HEK293 (cell line): Measurements from ENCODE around the gene CRYBG2.

Experiments used
- CTCF ChIA-PET: fragments of 350-600 bp; formaldehyde crosslinking; extraction: SDS; loops from one replicate; lab custom pipeline; 2021; ENCODE audit warnings: antibody characterized with exemption; lab: Yijun Ruan, JAX
- POLR2A ChIA-PET: fragments of 300-600 bp; formaldehyde crosslinking; extraction: SDS; loops from one replicate; lab custom pipeline; 2020; ENCODE audit warnings: antibody characterized with exemption, inconsistent platforms; lab: Yijun Ruan, JAX
- H3K27ac ChIP-seq: fragments of 200-500 bp; sonication (Bioruptor generic); 2 replicates; pipeline ENCODE4 v1.5.1; 2014; ENCODE audit warnings: low read depth, low read length, control low read depth, inconsistent platforms; ENCODE audit errors: extremely low read depth
- H3K36me3 ChIP-seq, 2 experiments: fragments of 200-500 bp in 1 of 2; sonication (Bioruptor generic) in 1 of 2; 1 replicate in 1 of 2; 2 replicates in 1 of 2; pipeline ENCODE4 v1.5.1; 2014 to 2017; ENCODE audit warnings: inconsistent platforms in 2 of 2, low read length in 2 of 2; ENCODE audit not compliant: control insufficient read depth in 2 of 2, insufficient read depth in 1 of 2
- H3K4me1 ChIP-seq: fragments of 200-500 bp; sonication (Bioruptor generic); 2 replicates; pipeline ENCODE4 v1.5.1; 2014; ENCODE audit warnings: mild to moderate bottlenecking, low read length, inconsistent platforms; ENCODE audit not compliant: control insufficient read depth, insufficient read depth
- H3K4me3 ChIP-seq: 2 replicates; pipeline ENCODE4 v1.5.1; 2011; ENCODE audit warnings: low read depth, mild to moderate bottlenecking, control low read depth, low read length, moderate library complexity
- H3K9me3 ChIP-seq: fragments of 200-500 bp; sonication (Bioruptor generic); 2 replicates; pipeline ENCODE4 v1.5.1; 2014; ENCODE audit warnings: low read depth, low read length, inconsistent platforms; ENCODE audit not compliant: control insufficient read depth, insufficient read depth
- HOXA7 ChIP-seq: sonication (generic); formaldehyde crosslinking; IDR thresholded peaks from 2 replicates; pipeline ENCODE4 v1.8.1; 2022; ENCODE audit warnings: missing genetic modification reagents, borderline replicate concordance
- TRIM28 ChIP-seq: IDR thresholded peaks from 2 replicates; pipeline ENCODE4 v1.6.1; 2011; ENCODE audit warnings: low read length, control low read depth, borderline replicate concordance
- WT1 ChIP-seq: fragments of 450-650 bp; formaldehyde crosslinking; IDR thresholded peaks from 2 replicates; pipeline ENCODE4 v1.5.1; 2016; ENCODE audit warnings: missing biosample characterization, missing genetic modification characterization
- ZBTB20 ChIP-seq: fragments of 450-650 bp; formaldehyde crosslinking; IDR thresholded peaks from 2 replicates; pipeline ENCODE4 v1.5.1; 2016; ENCODE audit warnings: missing biosample characterization, missing genetic modification characterization
- ZBTB21 ChIP-seq: fragments of 450-650 bp; formaldehyde crosslinking; IDR thresholded peaks from 2 replicates; pipeline ENCODE4 v1.5.1; 2017; ENCODE audit warnings: missing biosample characterization, missing genetic modification characterization
- ZNF239 ChIP-seq: fragments of 450-650 bp; formaldehyde crosslinking; IDR thresholded peaks from 2 replicates; pipeline ENCODE4 v1.5.1; 2016; ENCODE audit warnings: missing biosample characterization, missing genetic modification characterization
- ZNF24 ChIP-seq: fragments of 450-650 bp; formaldehyde crosslinking; IDR thresholded peaks from 2 replicates; pipeline ENCODE4 v1.5.1; 2016; ENCODE audit warnings: missing biosample characterization, missing genetic modification characterization
- ZNF529 ChIP-seq: fragments of 450-650 bp; formaldehyde crosslinking; IDR thresholded peaks from 2 replicates; pipeline ENCODE4 v1.5.1; 2017; ENCODE audit warnings: missing genetic modification characterization, missing biosample characterization; ENCODE audit not compliant: insufficient replicate concordance
- ZNF549 ChIP-seq: fragments of 450-650 bp; IDR thresholded peaks from 2 replicates; pipeline ENCODE4 v1.5.1; 2018; ENCODE audit warnings: missing biosample characterization, missing genetic modification characterization, mild to moderate bottlenecking, inconsistent platforms, moderate library complexity
- ZNF596 ChIP-seq: fragments of 450-650 bp; IDR thresholded peaks from 2 replicates; pipeline ENCODE4 v1.5.0; 2018; ENCODE audit warnings: missing biosample characterization, mild to moderate bottlenecking, missing genetic modification characterization, moderate library complexity
- ZNF654 ChIP-seq: fragments of 450-650 bp; formaldehyde crosslinking; IDR thresholded peaks from 2 replicates; pipeline ENCODE4 v1.5.1; 2016; ENCODE audit warnings: low read depth, missing biosample characterization, missing genetic modification characterization
- ZNF670 ChIP-seq: fragments of 450-650 bp; formaldehyde crosslinking; IDR thresholded peaks from 2 replicates; pipeline ENCODE4 v1.5.1; 2016; ENCODE audit warnings: missing biosample characterization, missing genetic modification characterization, low read depth
- ZXDB ChIP-seq: fragments of 450-650 bp; formaldehyde crosslinking; IDR thresholded peaks from 2 replicates; pipeline ENCODE4 v1.5.1; 2016; ENCODE audit warnings: missing biosample characterization, missing genetic modification characterization
- TF ChIP-seq, protein P1 (sequence below): fragments of 450-650 bp; formaldehyde crosslinking; IDR thresholded peaks from 2 replicates; pipeline ENCODE4 v1.5.1; 2016; ENCODE audit warnings: missing biosample characterization, missing genetic modification characterization
- TF ChIP-seq, protein P2 (sequence below): fragments of 450-650 bp; formaldehyde crosslinking; IDR thresholded peaks from 2 replicates; pipeline ENCODE4 v1.5.1; 2017; ENCODE audit warnings: missing biosample characterization, mild to moderate bottlenecking, missing genetic modification characterization, moderate library complexity
- TF ChIP-seq, protein P3 (sequence below): fragments of 450-650 bp; formaldehyde crosslinking; IDR thresholded peaks from 2 replicates; pipeline ENCODE4 v1.5.1; 2017; ENCODE audit warnings: missing biosample characterization, missing genetic modification characterization
- TF ChIP-seq, protein P4 (sequence below): fragments of 450-650 bp; formaldehyde crosslinking; IDR thresholded peaks from 2 replicates; pipeline ENCODE4 v1.5.1; 2017; ENCODE audit warnings: missing biosample characterization, missing genetic modification characterization
- TF ChIP-seq, protein P5 (sequence below): fragments of 450-650 bp; formaldehyde crosslinking; IDR thresholded peaks from 2 replicates; pipeline ENCODE4 v1.5.1; 2016; ENCODE audit warnings: missing biosample characterization, missing genetic modification characterization

The CRYBG2 gene

DNA sequence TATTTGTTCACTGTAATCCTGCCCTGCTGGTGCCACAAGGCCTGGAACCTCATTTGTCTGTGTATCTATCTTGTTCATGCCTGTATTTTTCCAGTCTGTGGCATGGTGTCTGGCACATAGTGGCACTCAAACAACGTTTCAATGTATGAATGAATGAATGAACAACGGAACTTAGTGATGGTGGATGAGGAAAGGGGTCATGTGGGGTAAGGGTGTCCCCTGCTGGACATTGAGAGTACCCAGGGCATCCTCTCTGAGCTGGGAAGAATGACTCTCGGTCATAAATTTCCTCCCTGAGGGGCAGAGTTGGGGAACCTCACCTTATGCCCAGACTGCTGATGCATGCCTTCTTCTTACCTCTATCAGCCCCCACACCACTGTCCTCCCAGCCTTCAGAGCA is 37.5 kb upstream of the CRYBG2 start:
- POLR2A ChIA-PET: no interaction called here
- Histone ChIP-seq H3K4me1 (no peaks in the 10 kb centered on the region), H3K27ac (no peak overlapping the region), H3K36me3 (no peaks in the 10 kb centered on the region), H3K9me3 (no peaks in the 10 kb centered on the region), H3K4me3 (no peak overlapping the region)
- TF ChIP-seq, protein P1, sequence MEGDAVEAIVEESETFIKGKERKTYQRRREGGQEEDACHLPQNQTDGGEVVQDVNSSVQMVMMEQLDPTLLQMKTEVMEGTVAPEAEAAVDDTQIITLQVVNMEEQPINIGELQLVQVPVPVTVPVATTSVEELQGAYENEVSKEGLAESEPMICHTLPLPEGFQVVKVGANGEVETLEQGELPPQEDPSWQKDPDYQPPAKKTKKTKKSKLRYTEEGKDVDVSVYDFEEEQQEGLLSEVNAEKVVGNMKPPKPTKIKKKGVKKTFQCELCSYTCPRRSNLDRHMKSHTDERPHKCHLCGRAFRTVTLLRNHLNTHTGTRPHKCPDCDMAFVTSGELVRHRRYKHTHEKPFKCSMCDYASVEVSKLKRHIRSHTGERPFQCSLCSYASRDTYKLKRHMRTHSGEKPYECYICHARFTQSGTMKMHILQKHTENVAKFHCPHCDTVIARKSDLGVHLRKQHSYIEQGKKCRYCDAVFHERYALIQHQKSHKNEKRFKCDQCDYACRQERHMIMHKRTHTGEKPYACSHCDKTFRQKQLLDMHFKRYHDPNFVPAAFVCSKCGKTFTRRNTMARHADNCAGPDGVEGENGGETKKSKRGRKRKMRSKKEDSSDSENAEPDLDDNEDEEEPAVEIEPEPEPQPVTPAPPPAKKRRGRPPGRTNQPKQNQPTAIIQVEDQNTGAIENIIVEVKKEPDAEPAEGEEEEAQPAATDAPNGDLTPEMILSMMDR: peak; percentile 70
- no peak for TF ChIP-seq ZNF596 (tag by site-specific recombination)
- TF ChIP-seq ZNF654 (tag by site-specific recombination): peak; percentile 70
- peak; percentile 85 for TF ChIP-seq ZNF24 (tag by site-specific recombination)
- CTCF ChIA-PET: interaction anchor here (0.6 to 3.4 kb wide), 19 partner anchors 15 to 394 kb away, joined by 3 to 16 read pairs (median 4); partner anchors contain the start of genes DHDDS and PAFAH2

DNA sequence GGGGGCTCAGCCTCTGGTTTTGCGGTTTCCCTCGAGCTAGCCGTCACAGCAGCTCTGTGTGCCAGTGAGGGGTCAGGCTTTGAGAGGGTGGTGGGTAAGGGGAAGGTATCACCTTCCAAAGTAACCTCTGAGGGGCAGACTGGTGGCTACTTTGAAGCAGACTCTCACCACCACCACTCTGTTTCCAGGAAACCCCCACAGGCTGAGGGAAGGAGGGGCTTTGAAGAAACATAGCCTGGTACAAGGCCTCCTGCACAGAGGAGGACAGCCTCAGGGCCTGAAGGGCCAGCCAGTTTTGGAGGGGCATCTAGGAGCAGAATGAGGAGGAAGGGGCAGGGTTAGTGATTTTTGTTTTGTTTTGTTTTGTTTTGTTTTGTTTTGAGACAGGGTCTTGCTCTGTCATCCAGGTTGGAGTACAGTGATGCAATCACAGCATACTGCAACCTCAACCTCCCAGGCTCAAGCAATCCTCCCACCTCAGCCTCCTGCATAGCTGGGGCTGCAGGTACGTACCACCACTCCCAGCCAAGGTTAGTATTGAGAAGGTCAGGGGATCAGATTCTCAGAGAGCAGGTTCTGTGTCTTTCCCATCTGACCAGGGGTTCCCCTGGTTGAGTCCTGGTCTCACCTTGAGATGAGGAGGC is 35.8 kb upstream of the CRYBG2 start:
- Histone ChIP-seq H3K4me3 (no peak overlapping the region), H3K36me3 (no peaks in the 10 kb centered on the region)

DNA sequence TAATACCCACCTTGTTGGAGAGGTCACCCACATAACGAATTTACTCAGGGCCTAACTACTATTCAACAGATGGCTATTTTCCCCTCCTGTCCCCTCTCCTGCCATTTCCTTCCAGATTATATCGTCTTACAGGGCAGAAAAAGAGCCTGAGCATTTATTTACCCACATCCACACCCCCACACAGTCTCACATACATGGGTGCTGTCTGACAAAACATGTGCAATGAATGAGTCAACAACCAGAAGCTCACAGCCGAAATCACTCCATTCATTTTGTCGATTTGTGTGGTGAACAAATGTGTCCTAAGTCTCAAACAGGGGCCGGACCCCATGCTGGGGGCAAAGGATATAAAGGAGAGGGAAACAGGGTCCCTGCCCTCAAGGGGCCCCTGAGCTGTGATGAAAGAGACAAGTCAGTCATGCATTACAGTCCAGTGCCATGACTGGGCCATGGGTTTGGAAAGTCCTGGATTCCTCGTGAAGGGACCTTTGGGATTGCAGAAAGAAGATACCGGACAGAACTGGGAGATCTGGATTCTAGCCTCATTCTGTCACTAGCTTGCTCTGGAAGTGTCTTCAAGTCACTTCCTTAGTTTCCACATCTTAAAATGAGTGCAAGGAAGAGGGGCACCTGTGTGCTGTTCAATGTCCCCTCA is 35.0 kb upstream of the CRYBG2 start:
- Histone ChIP-seq H3K36me3 (no peaks in the 10 kb centered on the region), H3K4me1 (no peaks in the 10 kb centered on the region), H3K27ac (no peak overlapping the region), H3K9me3 (no peaks in the 10 kb centered on the region), H3K4me3 (no peak overlapping the region)
- POLR2A ChIA-PET: no interaction called here
- CTCF ChIA-PET: interaction anchor here (0.9 to 3.4 kb wide), 3 partner anchors 28 to 103 kb away, joined by 3 to 16 read pairs (median 4); no protein-coding TSS in a partner anchor
- no peak for TF ChIP-seq ZNF670 (tag by site-specific recombination)
- TF ChIP-seq ZXDB: no peak
- no peak for TF ChIP-seq ZBTB21 (tag by site-specific recombination)
- no peak for TF ChIP-seq ZNF239 (tag by site-specific recombination)
- TF ChIP-seq ZNF529 (tag by site-specific recombination): no peak
- TF ChIP-seq, protein P2, sequence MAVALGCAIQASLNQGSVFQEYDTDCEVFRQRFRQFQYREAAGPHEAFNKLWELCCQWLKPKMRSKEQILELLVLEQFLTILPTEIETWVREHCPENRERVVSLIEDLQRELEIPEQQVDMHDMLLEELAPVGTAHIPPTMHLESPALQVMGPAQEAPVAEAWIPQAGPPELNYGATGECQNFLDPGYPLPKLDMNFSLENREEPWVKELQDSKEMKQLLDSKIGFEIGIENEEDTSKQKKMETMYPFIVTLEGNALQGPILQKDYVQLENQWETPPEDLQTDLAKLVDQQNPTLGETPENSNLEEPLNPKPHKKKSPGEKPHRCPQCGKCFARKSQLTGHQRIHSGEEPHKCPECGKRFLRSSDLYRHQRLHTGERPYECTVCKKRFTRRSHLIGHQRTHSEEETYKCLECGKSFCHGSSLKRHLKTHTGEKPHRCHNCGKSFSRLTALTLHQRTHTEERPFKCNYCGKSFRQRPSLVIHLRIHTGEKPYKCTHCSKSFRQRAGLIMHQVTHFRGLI (tag by site-specific recombination): no peak
- no peak for TF ChIP-seq HOXA7 (CRISPR knock-in tag)
- TF ChIP-seq, protein P3, sequence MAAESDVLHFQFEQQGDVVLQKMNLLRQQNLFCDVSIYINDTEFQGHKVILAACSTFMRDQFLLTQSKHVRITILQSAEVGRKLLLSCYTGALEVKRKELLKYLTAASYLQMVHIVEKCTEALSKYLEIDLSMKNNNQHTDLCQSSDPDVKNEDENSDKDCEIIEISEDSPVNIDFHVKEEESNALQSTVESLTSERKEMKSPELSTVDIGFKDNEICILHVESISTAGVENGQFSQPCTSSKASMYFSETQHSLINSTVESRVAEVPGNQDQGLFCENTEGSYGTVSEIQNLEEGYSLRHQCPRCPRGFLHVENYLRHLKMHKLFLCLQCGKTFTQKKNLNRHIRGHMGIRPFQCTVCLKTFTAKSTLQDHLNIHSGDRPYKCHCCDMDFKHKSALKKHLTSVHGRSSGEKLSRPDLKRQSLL (tag by site-specific recombination): no peak
- TF ChIP-seq, protein P4, sequence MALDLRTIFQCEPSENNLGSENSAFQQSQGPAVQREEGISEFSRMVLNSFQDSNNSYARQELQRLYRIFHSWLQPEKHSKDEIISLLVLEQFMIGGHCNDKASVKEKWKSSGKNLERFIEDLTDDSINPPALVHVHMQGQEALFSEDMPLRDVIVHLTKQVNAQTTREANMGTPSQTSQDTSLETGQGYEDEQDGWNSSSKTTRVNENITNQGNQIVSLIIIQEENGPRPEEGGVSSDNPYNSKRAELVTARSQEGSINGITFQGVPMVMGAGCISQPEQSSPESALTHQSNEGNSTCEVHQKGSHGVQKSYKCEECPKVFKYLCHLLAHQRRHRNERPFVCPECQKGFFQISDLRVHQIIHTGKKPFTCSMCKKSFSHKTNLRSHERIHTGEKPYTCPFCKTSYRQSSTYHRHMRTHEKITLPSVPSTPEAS (tag by site-specific recombination): no peak
- no peak for TF ChIP-seq TRIM28
- TF ChIP-seq WT1 (tag by site-specific recombination): no peak

More for the DNA sequence above, 35.8 kb upstream of the CRYBG2 start:
- H3K27ac ChIP-seq: no peak overlapping the region
- no peaks in the 10 kb centered on the region for H3K9me3 ChIP-seq
- POLR2A ChIA-PET: no interaction called here
- no peaks in the 10 kb centered on the region for H3K4me1 ChIP-seq
- CTCF ChIA-PET: interaction anchor here (0.9 to 3.4 kb wide), 5 partner anchors 13 to 105 kb away, joined by 3 to 16 read pairs (median 5); no protein-coding TSS in a partner anchor
- TF ChIP-seq, protein P5, sequence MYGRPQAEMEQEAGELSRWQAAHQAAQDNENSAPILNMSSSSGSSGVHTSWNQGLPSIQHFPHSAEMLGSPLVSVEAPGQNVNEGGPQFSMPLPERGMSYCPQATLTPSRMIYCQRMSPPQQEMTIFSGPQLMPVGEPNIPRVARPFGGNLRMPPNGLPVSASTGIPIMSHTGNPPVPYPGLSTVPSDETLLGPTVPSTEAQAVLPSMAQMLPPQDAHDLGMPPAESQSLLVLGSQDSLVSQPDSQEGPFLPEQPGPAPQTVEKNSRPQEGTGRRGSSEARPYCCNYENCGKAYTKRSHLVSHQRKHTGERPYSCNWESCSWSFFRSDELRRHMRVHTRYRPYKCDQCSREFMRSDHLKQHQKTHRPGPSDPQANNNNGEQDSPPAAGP (tag by site-specific recombination): no peak
- TF ChIP-seq, protein P2 (tag by site-specific recombination): no peak
- TF ChIP-seq ZNF549 (tag by site-specific recombination) (no peak), ZBTB20 (tag by site-specific recombination) (no peak)
